Measurements from ENCODE around the gene GIMD1. TPM values are rescaled to one million over a fixed set of nuclear protein-coding genes. Genes with fewer than 3 reads are reported as not detected.
A peak's percentile ranks its signal among the peaks of the same experiment; 100 is the strongest.

The GIMD1 gene
- total RNA-seq, 1 donor: not detected

- H3K4me3 ChIP-seq (ENCODE audit: low read depth, low read length): no peak overlapping the region
- TF ChIP-seq, protein P1, sequence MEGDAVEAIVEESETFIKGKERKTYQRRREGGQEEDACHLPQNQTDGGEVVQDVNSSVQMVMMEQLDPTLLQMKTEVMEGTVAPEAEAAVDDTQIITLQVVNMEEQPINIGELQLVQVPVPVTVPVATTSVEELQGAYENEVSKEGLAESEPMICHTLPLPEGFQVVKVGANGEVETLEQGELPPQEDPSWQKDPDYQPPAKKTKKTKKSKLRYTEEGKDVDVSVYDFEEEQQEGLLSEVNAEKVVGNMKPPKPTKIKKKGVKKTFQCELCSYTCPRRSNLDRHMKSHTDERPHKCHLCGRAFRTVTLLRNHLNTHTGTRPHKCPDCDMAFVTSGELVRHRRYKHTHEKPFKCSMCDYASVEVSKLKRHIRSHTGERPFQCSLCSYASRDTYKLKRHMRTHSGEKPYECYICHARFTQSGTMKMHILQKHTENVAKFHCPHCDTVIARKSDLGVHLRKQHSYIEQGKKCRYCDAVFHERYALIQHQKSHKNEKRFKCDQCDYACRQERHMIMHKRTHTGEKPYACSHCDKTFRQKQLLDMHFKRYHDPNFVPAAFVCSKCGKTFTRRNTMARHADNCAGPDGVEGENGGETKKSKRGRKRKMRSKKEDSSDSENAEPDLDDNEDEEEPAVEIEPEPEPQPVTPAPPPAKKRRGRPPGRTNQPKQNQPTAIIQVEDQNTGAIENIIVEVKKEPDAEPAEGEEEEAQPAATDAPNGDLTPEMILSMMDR (IDR thresholded peaks at IDR 0.05; ENCODE audit: insufficient read depth, low read depth, low read length): no peak
- no peak for DNase-seq (ENCODE audit: low read depth)
These were observed 1.5 kb downstream of the GIMD1 start for GRCh38 chr4:106367072-106367471.

DNA sequence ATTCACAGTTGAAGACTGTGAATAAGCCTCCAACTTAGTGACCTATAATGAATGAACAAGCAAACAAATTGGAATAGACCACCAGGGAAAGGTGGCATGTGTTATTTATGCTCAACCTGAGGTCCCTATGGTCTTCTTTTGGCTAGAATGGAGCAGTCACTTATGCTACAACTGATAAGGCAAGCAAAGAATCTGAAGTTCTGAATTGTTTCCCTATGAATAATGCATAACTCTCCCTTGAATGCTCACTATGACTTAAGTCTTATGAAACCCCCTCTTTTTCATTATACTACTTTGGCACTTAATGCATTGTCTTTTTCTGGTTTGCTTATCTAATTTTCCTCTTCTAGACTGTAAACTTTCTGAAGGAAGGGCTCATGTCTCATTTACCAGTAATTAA, 2.6 kb downstream of the GIMD1 start:
- TF ChIP-seq, protein P1 (IDR thresholded peaks at IDR 0.05; ENCODE audit: insufficient read depth, low read depth, low read length): no peak
- no peak overlapping the region for H3K4me3 ChIP-seq (ENCODE audit: low read depth, low read length)
- DNase-seq (ENCODE audit: low read depth): no peak

DNA sequence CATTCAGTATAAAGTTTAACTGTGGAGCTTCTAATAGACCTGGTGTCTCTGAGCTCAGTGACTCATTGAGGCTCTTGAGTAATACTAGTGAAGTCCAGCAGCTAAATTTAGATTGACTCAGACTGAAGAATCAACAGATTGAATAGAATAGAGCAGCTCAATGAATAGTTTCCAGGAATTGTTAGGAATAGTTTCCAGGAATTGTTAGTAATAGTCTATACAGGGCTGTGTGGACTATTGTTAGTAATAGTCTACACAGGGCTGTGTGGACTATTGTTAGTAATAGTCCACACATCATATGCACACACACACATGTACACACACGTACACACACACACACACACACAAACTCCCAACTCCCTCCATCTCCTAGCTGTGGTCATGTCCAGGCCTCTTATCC, 3.0 kb downstream of the GIMD1 start:
- peak; percentile 84 for DNase-seq (ENCODE audit: low read depth)
- TF ChIP-seq, protein P1 (IDR thresholded peaks at IDR 0.05; ENCODE audit: insufficient read depth, low read depth, low read length): no peak
- no peak overlapping the region for H3K4me3 ChIP-seq (ENCODE audit: low read depth, low read length)

DNA sequence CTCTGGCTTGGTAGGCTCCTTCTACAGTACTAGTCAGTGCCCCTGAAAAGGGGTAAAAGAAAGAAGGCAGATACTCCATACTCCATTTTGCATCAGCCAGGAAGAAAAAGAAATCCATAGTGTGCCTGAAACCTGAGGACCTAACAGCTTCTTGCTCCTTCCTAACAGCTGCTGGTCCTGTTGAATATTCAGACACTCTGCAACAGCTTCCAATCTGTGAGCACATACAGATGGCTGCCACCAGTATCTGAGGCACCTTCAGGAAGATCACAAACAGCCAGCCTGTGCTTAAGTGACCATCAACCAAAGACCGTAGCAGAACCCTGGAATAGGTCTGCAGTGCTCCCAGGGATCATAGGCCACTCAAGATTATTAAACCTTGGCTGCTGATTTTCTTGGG, 4.3 kb downstream of the GIMD1 start:
- no peak overlapping the region for H3K4me3 ChIP-seq (ENCODE audit: low read depth, low read length)
- TF ChIP-seq, protein P1 (IDR thresholded peaks at IDR 0.05; ENCODE audit: insufficient read depth, low read depth, low read length): no peak
- DNase-seq (ENCODE audit: low read depth): no peak

DNA sequence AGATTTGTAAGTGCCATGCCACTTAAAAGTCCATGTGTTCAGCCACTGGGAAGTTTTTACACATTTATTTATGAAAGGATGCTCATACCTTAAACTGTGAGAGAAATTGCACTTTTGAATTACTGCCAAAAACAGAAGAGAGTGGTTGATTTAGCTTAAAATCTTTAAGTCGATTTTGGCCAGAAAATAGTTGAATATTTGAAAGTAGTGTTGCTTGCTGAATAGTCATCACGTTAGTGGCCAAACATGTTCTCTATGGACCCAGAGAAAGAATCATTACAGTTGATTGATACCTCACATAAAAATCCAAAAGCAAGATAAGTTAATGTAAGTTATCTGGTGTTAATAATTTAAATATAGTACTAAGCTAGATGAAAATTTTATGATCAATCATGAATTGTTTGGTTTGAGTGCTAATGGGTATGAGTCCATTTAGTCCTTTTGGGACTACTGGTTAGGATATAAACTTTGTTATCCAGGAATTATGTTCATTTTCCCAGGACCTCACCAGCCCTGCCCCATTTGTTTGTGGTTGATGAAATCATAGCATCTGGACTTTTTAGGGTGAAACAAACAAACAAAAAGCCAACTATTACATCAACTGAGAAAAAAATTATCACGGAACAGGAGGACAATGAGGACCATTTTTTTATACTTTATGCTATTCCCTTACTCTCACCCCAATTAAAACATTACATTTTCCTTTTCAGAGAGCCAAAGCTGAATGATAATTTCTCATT, 6.3 kb downstream of the GIMD1 start:
- TF ChIP-seq, protein P1 (IDR thresholded peaks at IDR 0.05; ENCODE audit: insufficient read depth, low read depth, low read length): no peak
- H3K4me3 ChIP-seq (ENCODE audit: low read depth, low read length): no peak overlapping the region
- DNase-seq (ENCODE audit: low read depth): no peak

DNA sequence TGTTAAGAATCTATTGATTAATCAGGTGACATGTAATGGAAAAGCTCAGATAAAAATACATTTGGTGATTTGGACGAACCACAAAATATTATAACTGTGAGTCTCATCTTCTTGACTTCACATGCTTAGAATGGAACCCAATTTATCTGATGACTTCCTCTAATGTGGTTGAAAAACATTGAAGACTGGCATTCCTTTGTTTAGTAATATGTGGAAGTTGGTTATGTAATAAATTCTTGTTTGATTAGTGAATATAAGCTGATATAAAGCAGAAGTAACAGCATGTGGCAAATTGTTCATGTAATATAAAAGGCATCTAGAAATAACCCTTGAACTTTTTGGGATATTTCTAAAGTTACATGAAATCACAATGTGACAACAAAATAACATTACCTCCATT, 9.7 kb downstream of the GIMD1 start:
- DNase-seq (ENCODE audit: low read depth): peak; percentile 30

More for the DNA sequence above, 9.7 kb downstream of the GIMD1 start:
- TF ChIP-seq, protein P1 (IDR thresholded peaks at IDR 0.05; ENCODE audit: insufficient read depth, low read depth, low read length): no peak
- H3K4me3 ChIP-seq (ENCODE audit: low read depth, low read length): no peak overlapping the region

Measured in fibroblast of villous mesenchyme (primary cell).